ENCODE data around the gene NFYB. TPM values are rescaled to one million over a fixed set of nuclear protein-coding genes. Genes with fewer than 3 reads are reported as not detected.

NFYB gene
- total and polyA plus RNA-seq, 2 donors (not counting 3 experiments of a cell fraction or from before 2014, with no cell fraction given) = 10.2 to 23.3 TPM

GRCh38 chr12:104154806-104155205 lies 16.8 kb upstream of the NFYB start:
- CTCF ChIA-PET = no interaction called here
- no peaks in the 10 kb centered on the region for H3K9me3 ChIP-seq (replicated peaks; ENCODE audit: control insufficient read depth, insufficient read depth, low read length)
- H4K20me1 ChIP-seq (replicated peaks; ENCODE audit: control insufficient read depth, extremely low read depth, insufficient read depth, low read length) = no peaks in the 10 kb centered on the region
- no peak overlapping the region for H2AFZ ChIP-seq (ENCODE audit: low read depth, low read length)
- H3K27ac ChIP-seq (ENCODE audit: insufficient read depth, low read depth, low read length) = no peak overlapping the region
- dilution Hi-C loops (cut with MboI; ENCODE audit: extremely low pct_ligation_motif_present, low sequenced_read_pairs) = no loop called here
- no peak for TF ChIP-seq CTCF (IDR thresholded peaks at IDR 0.05; ENCODE audit: extremely low read depth in 1 of 2, insufficient read depth in 1 of 2, low read depth in 1 of 2, low read length in 2 of 2)
- TF ChIP-seq GATA2 (IDR thresholded peaks at IDR 0.05; ENCODE audit: insufficient read depth, insufficient read length, low read depth, low read length) = no peak
- TF ChIP-seq EZH2 (IDR thresholded peaks at IDR 0.05; ENCODE audit: borderline replicate concordance, low read depth, low read length, severe bottlenecking) = no peak
- no peak for TF ChIP-seq POLR2AphosphoS5 (IDR thresholded peaks at IDR 0.05; ENCODE audit: insufficient read depth, low read depth, low read length)
- TF ChIP-seq POLR2A (IDR thresholded peaks at IDR 0.05; ENCODE audit: low read depth, low read length) = no peak
- TF ChIP-seq FOS (IDR thresholded peaks at IDR 0.05; ENCODE audit: borderline replicate concordance, insufficient read depth, low read length) = no peak
- no peak for TF ChIP-seq MAX (IDR thresholded peaks at IDR 0.05; ENCODE audit: insufficient read depth, insufficient read length)
- TF ChIP-seq JUN (IDR thresholded peaks at IDR 0.05; ENCODE audit: borderline replicate concordance, insufficient read depth, insufficient read length, low read depth) = no peak
- TF ChIP-seq MYC (IDR thresholded peaks at IDR 0.05; ENCODE audit: low read depth, low read length) = no peak
- BruUV-seq (replicated peaks) = no TSS peak
- H3K9me1 ChIP-seq (replicated peaks; ENCODE audit: control insufficient read depth, extremely low read depth, insufficient read depth, low read length) = no peaks in the 10 kb centered on the region
- no peak for FAIRE-seq
- H3K4me2 ChIP-seq (ENCODE audit: insufficient read depth, low read length) = no peak overlapping the region
- H3K9ac ChIP-seq (replicated peaks; ENCODE audit: extremely low read depth, insufficient read depth, low read length) = no peak overlapping the region
- intact Hi-C loops (cut with micrococcal nuclease) = no loop called here
- H3K4me3 ChIP-seq (replicated peaks in 1 of 3; ENCODE audit: insufficient read depth in 1 of 3, low read depth in 1 of 3, low read length in 3 of 3) = no peak overlapping the region
- POLR2A ChIA-PET = no interaction called here
- H3K79me2 ChIP-seq (ENCODE audit: control insufficient read depth, insufficient read depth, low read length) = no peaks in the 10 kb centered on the region
- H3K27me3 ChIP-seq (ENCODE audit: control insufficient read depth in 2 of 2, insufficient read depth in 2 of 2, low read length in 2 of 2) = peaks cover 6 to 11% of the 10 kb centered on the region in 2 experiments
- no peaks in the 10 kb centered on the region for H3K36me3 ChIP-seq (ENCODE audit: control insufficient read depth in 2 of 2, extremely low read depth in 1 of 2, insufficient read depth in 2 of 2, low read length in 2 of 2)
- DNase-seq (ENCODE audit: low read depth, low spot score) = no peak
- no peaks in the 10 kb centered on the region for H3K4me1 ChIP-seq (ENCODE audit: control insufficient read depth, extremely low read depth, insufficient read depth, low read length)

Measured in endothelial cell of umbilical vein (primary cell).